Endothelial cell of umbilical vein (primary cell): ENCODE results near the gene SCP2. TPM values are rescaled to one million over a fixed set of nuclear protein-coding genes. Genes with fewer than 3 reads are reported as not detected.

Experiments used
- BruUV-seq: library from RNA; stranded (reverse); fragments of 400-500 nt; replicated peaks from 2 replicates; lab custom pipeline; 2021; lab: Mats Ljungman, UMichigan
- CTCF ChIA-PET: fragments of 300-600, 350-600 bp; sonication (Branson Sonifier 250); formaldehyde crosslinking; loops from one replicate; lab custom pipeline; 2021; ENCODE audit warnings: antibody characterized with exemption, inconsistent platforms; lab: Charles Lee
- POLR2A ChIA-PET: fragments of 300-600, 350-600 bp; sonication (Branson Sonifier 250); formaldehyde crosslinking; loops from one replicate; lab custom pipeline; 2021; ENCODE audit warnings: antibody characterized with exemption, inconsistent platforms; lab: Charles Lee
- DNase-seq: peaks from one replicate; pipeline ENCODE4 v3.0.0-alpha.2; 2011; ENCODE audit warnings: low read depth, low spot score
- FAIRE-seq: peaks from 2 replicates; lab custom pipeline; 2011; peaks lifted over from hg19 to GRCh38; lab: Jason Lieb, UNC
- H2AFZ ChIP-seq: 2 replicates; pipeline ENCODE4 v1.6.0; 2012; ENCODE audit warnings: low read depth, low read length, control low read depth, inconsistent platforms
- H3K27ac ChIP-seq: 2 replicates; pipeline ENCODE4 v1.5.1; 2011; ENCODE audit warnings: low read depth, mild to moderate bottlenecking, control low read depth, low read length, moderate library complexity; ENCODE audit not compliant: insufficient read depth
- H3K27me3 ChIP-seq, 2 experiments: 2 replicates each; pipeline versions ENCODE4 v1.6.0 to v1.6.1; 2011; ENCODE audit warnings: low read length in 2 of 2, mixed read lengths in 1 of 2; ENCODE audit not compliant: control insufficient read depth in 2 of 2, insufficient read depth in 2 of 2
- H3K36me3 ChIP-seq, 2 experiments: 2 replicates in 1 of 2; 3 replicates in 1 of 2; pipeline ENCODE4 v1.5.1; 2011; ENCODE audit warnings: low read length in 2 of 2, mild to moderate bottlenecking in 1 of 2, moderate library complexity in 1 of 2; ENCODE audit not compliant: control insufficient read depth in 2 of 2, insufficient read depth in 2 of 2; ENCODE audit errors: extremely low read depth in 1 of 2
- H3K4me1 ChIP-seq: 3 replicates; pipeline ENCODE4 v1.5.1; 2011; ENCODE audit warnings: mild to moderate bottlenecking, low read length; ENCODE audit not compliant: control insufficient read depth, insufficient read depth; ENCODE audit errors: extremely low read depth
- H3K4me2 ChIP-seq: 2 replicates; pipeline ENCODE4 v1.6.1; 2011; ENCODE audit warnings: low read length, control low read depth, mixed read lengths; ENCODE audit not compliant: insufficient read depth
- H3K4me3 ChIP-seq, 3 experiments: fragments of 200-600 bp in 1 of 3; sonication (generic), shearing (Covaris generic) in 1 of 3; replicated peaks in 1 of 3; 2 replicates each; pipeline ENCODE4 v1.5.1; 2011 to 2016; ENCODE audit warnings: control low read depth in 3 of 3, low read length in 3 of 3, mild to moderate bottlenecking in 2 of 3, inconsistent platforms in 1 of 3, low read depth in 1 of 3, moderate library complexity in 1 of 3; ENCODE audit not compliant: insufficient read depth in 1 of 3
- H3K79me2 ChIP-seq: 2 replicates; pipeline ENCODE4 v1.6.0; 2012; ENCODE audit warnings: low read length, inconsistent platforms; ENCODE audit not compliant: control insufficient read depth, insufficient read depth
- H3K9ac ChIP-seq: replicated peaks from 2 replicates; pipeline ENCODE3; 2011; ENCODE audit warnings: low read length, control low read depth; ENCODE audit not compliant: insufficient read depth; ENCODE audit errors: extremely low read depth
- H3K9me1 ChIP-seq: replicated peaks from 3 replicates; pipeline ENCODE4 v1.6.0; 2011; ENCODE audit warnings: mild to moderate bottlenecking, low read length; ENCODE audit not compliant: control insufficient read depth, insufficient read depth; ENCODE audit errors: extremely low read depth
- H3K9me3 ChIP-seq: replicated peaks from 2 replicates; pipeline ENCODE4 v1.5.1; 2012; ENCODE audit warnings: low read length, inconsistent platforms; ENCODE audit not compliant: control insufficient read depth, insufficient read depth
- H4K20me1 ChIP-seq: replicated peaks from 2 replicates; pipeline ENCODE3; 2011; ENCODE audit warnings: mild to moderate bottlenecking, low read length; ENCODE audit not compliant: control insufficient read depth, insufficient read depth; ENCODE audit errors: extremely low read depth
- EZH2 ChIP-seq: IDR thresholded peaks from 2 replicates; pipeline ENCODE4 v1.6.1; 2012; ENCODE audit warnings: borderline replicate concordance, low read depth, mild to moderate bottlenecking, moderate library complexity, low read length, inconsistent platforms; ENCODE audit not compliant: severe bottlenecking
- FOS ChIP-seq: IDR thresholded peaks from 2 replicates; pipeline ENCODE4 v1.6.1; 2011; ENCODE audit warnings: mild to moderate bottlenecking, low read length, moderate library complexity, borderline replicate concordance; ENCODE audit not compliant: insufficient read depth
- GATA2 ChIP-seq: IDR thresholded peaks from 2 replicates; pipeline ENCODE4 v1.7.0; 2011; ENCODE audit warnings: low read depth, mild to moderate bottlenecking, moderate library complexity, mixed read lengths, low read length; ENCODE audit not compliant: insufficient read length, insufficient read depth
- JUN ChIP-seq: IDR thresholded peaks from 2 replicates; pipeline ENCODE4 v1.6.1; 2011; ENCODE audit warnings: borderline replicate concordance, low read depth; ENCODE audit not compliant: insufficient read length, insufficient read depth
- MYC ChIP-seq: IDR thresholded peaks from one replicate; pipeline ENCODE4 v1.6.1; 2011; ENCODE audit warnings: mild to moderate bottlenecking, low read depth, low read length
- POLR2A ChIP-seq: IDR thresholded peaks from 2 replicates; pipeline ENCODE4 v1.6.1; 2012; ENCODE audit warnings: low read depth, mild to moderate bottlenecking, control low read depth, low read length
- POLR2AphosphoS5 ChIP-seq: IDR thresholded peaks from 2 replicates; pipeline ENCODE4 v1.6.1; 2012; ENCODE audit warnings: low read depth, mild to moderate bottlenecking, control low read depth, low read length, moderate library complexity; ENCODE audit not compliant: insufficient read depth
- dilution Hi-C: fragments of 300-500 bp; cut with MboI; formaldehyde crosslinking; loops from one replicate; pipeline ENCODE4 v1.15.0; 2019; ENCODE audit warnings: low sequenced_read_pairs; ENCODE audit not compliant: extremely low pct_ligation_motif_present
- intact Hi-C: fragments of 100-400 bp; cut with micrococcal nuclease; formaldehyde crosslinking; loops from one replicate; pipeline ENCODE4 v1.10.0; 2022
- polyA plus RNA-seq, 4 experiments: library from polyadenylated mRNA; depleted of rRNA in 3 of 4; stranded (reverse) in 3 of 4; unstranded in 1 of 4; fragments of >200 nt; gene quantifications; 2 replicates each; pipeline versions ENCODE4 v1.2.1 to v1.2.3, GENCODE V29; 2011 to 2012; ENCODE audit warnings: missing spikeins in 1 of 4
- total RNA-seq: library from RNA; stranded (reverse); gene quantifications from 2 replicates; pipeline ENCODE4 v1.2.3, GENCODE V29; 2021
- TF ChIP-seq, protein P1 (sequence below): IDR thresholded peaks from 2 replicates; pipeline ENCODE4 v1.6.1; 2011; ENCODE audit not compliant: insufficient read depth, insufficient read length
- TF ChIP-seq, protein P2 (sequence below), 2 donors: IDR thresholded peaks; 1 replicate in 1 of 2; 2 replicates in 1 of 2; pipeline ENCODE4 v1.5.1; 2011; ENCODE audit warnings: low read length in 2 of 2, mild to moderate bottlenecking in 2 of 2, moderate library complexity in 2 of 2, control low read depth in 1 of 2, inconsistent platforms in 1 of 2, low read depth in 1 of 2; ENCODE audit not compliant: insufficient read depth in 1 of 2; ENCODE audit errors: extremely low read depth in 1 of 2

Gene SCP2
- total and polyA plus RNA-seq, 2 donors (not counting 3 experiments of a cell fraction or from before 2014, with no cell fraction given), result 42.4 to 92.7 TPM

DNA sequence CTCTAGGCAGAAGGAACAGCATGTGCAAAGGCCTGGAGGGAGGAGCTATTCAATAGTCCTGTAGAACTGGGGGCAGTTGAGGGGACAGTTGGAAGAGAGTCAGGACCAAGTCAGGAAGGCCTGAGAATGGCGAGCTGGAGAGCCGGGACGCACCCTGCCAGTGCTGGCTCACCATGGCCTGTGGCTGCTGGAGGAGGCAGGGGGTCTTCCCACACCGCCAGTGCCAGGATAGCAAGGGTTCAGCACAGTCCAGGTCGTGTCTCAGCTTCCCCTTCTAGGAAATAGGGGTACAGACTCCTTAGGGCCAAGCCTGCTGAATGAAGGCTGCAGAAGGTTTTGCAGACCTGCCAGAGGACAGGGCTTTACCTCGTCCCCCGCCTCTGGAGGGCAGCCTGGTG lies 142.2 kb downstream of the SCP2 start:
- Histone ChIP-seq H3K27me3 (no peaks in the 10 kb centered on the region), H3K79me2 (no peaks in the 10 kb centered on the region), H3K9me3 (no peaks in the 10 kb centered on the region), H2AFZ (no peak overlapping the region), H3K36me3 (no peaks in the 10 kb centered on the region), H3K27ac (no peak overlapping the region), H4K20me1 (no peaks in the 10 kb centered on the region), H3K4me1 (no peaks in the 10 kb centered on the region), H3K4me2 (no peak overlapping the region), H3K4me3 (no peak overlapping the region), H3K9ac (no peak overlapping the region), H3K9me1 (no peaks in the 10 kb centered on the region)
- dilution Hi-C loops (no loop called here), intact Hi-C loops (no loop called here)
- POLR2A ChIA-PET, result no interaction called here
- FAIRE-seq (no peak), DNase-seq (no peak)
- no peak for TF ChIP-seq MYC
- no peak for TF ChIP-seq FOS
- no peak for TF ChIP-seq EZH2
- no peak for TF ChIP-seq POLR2A
- no peak for TF ChIP-seq POLR2AphosphoS5
- no peak for TF ChIP-seq GATA2
- TF ChIP-seq, protein P1, sequence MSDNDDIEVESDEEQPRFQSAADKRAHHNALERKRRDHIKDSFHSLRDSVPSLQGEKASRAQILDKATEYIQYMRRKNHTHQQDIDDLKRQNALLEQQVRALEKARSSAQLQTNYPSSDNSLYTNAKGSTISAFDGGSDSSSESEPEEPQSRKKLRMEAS, result no peak
- TF ChIP-seq JUN, result no peak
- TF ChIP-seq, protein P2, sequence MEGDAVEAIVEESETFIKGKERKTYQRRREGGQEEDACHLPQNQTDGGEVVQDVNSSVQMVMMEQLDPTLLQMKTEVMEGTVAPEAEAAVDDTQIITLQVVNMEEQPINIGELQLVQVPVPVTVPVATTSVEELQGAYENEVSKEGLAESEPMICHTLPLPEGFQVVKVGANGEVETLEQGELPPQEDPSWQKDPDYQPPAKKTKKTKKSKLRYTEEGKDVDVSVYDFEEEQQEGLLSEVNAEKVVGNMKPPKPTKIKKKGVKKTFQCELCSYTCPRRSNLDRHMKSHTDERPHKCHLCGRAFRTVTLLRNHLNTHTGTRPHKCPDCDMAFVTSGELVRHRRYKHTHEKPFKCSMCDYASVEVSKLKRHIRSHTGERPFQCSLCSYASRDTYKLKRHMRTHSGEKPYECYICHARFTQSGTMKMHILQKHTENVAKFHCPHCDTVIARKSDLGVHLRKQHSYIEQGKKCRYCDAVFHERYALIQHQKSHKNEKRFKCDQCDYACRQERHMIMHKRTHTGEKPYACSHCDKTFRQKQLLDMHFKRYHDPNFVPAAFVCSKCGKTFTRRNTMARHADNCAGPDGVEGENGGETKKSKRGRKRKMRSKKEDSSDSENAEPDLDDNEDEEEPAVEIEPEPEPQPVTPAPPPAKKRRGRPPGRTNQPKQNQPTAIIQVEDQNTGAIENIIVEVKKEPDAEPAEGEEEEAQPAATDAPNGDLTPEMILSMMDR (IDR thresholded peaks at IDR 0.05; ENCODE audit: extremely low read depth in 1 of 2, insufficient read depth in 1 of 2, low read depth in 1 of 2, low read length in 2 of 2), result no peak
- CTCF ChIA-PET, result interaction anchor here (1.3 to 1.9 kb wide), 2 partner anchors 22 to 113 kb away, joined by 4 to 6 read pairs; no protein-coding TSS in a partner anchor
- BruUV-seq, result no TSS peak
